Activated CD4-positive, alpha-beta T cell treated with anti-CD3 and anti-CD28 coated beads, Interleukin-2, Interleukin-4, amounts not matched to agents 100 ng/mL and 50 ng/mL, durations not matched to agents 16 hours and 8 hours (primary cell): ENCODE data around the gene NDUFA8.
A peak's percentile ranks its signal among the peaks of the same experiment; 100 is the strongest.

ENCODE experiments used
- DNase-seq: peaks from one replicate; pipeline ENCODE4 v3.0.0-alpha.2; 2020; ENCODE audit warnings: low spot score

The NDUFA8 gene

GRCh38 chr9:122184551-122184950 lies 25.0 kb upstream of the NDUFA8 start:
- no peak for DNase-seq

- no peak for DNase-seq
These were observed 23.9 kb upstream of the NDUFA8 start for GRCh38 chr9:122183501-122183900.

- DNase-seq: no peak
These were observed 21.1 kb upstream of the NDUFA8 start for GRCh38 chr9:122180633-122181032.

- DNase-seq: no peak
These were observed 20.1 kb upstream of the NDUFA8 start for GRCh38 chr9:122179690-122180074.

GRCh38 chr9:122179054-122179689 lies 19.6 kb upstream of the NDUFA8 start:
- DNase-seq: no peak

GRCh38 chr9:122176916-122177315 lies 17.3 kb upstream of the NDUFA8 start:
- no peak for DNase-seq

- no peak for DNase-seq
These were observed 14.1 kb upstream of the NDUFA8 start for GRCh38 chr9:122173670-122174069.

- no peak for DNase-seq
These were observed 12.6 kb upstream of the NDUFA8 start for GRCh38 chr9:122172131-122172530.

GRCh38 chr9:122168356-122168755 lies 8.8 kb upstream of the NDUFA8 start:
- no peak for DNase-seq

GRCh38 chr9:122164286-122164685 lies 4.7 kb upstream of the NDUFA8 start:
- no peak for DNase-seq

- DNase-seq: no peak
These were observed 2.8 kb upstream of the NDUFA8 start for GRCh38 chr9:122162415-122162814.

- no peak for DNase-seq
These were observed 307 bp upstream of the NDUFA8 start for GRCh38 chr9:122159925-122160246.

GRCh38 chr9:122158202-122158601 lies 1.4 kb downstream of the NDUFA8 start:
- peak; percentile 43 for DNase-seq

GRCh38 chr9:122155796-122156195 lies 3.8 kb downstream of the NDUFA8 start:
- DNase-seq: no peak

GRCh38 chr9:122151267-122151828 lies 8.2 kb downstream of the NDUFA8 start:
- no peak for DNase-seq

GRCh38 chr9:122145592-122145863 lies 14.1 kb downstream of the NDUFA8 start:
- DNase-seq: no peak

- no peak for DNase-seq
These were observed 14.6 kb downstream of the NDUFA8 start for GRCh38 chr9:122144836-122145591.

GRCh38 chr9:122143876-122144405 lies 15.6 kb downstream of the NDUFA8 start:
- DNase-seq: no peak

- no peak for DNase-seq
These were observed 16.3 kb downstream of the NDUFA8 start for GRCh38 chr9:122143296-122143695.

- no peak for DNase-seq
These were observed 17.9 kb downstream of the NDUFA8 start for GRCh38 chr9:122141671-122142070.

- DNase-seq: no peak
These were observed 19.0 kb downstream of the NDUFA8 start for GRCh38 chr9:122140368-122141193.

- DNase-seq: no peak
These were observed 20.9 kb downstream of the NDUFA8 start for GRCh38 chr9:122138560-122139268.
